Stimulated activated CD8-positive, alpha-beta memory T cell treated with anti-CD3 and anti-CD28 coated beads, Interleukin-4, amount 100 ng/mL, for 24 hours (primary cell): Measurements from ENCODE around the gene UGP2.

ENCODE experiments used
- DNase-seq: peaks from one replicate; pipeline ENCODE4 v3.0.0-alpha.2; 2020; ENCODE audit warnings: low read depth

The UGP2 gene

GRCh38 chr2:63865159-63865799, 23.6 kb downstream of the UGP2 start:
- DNase-seq, result no peak

- no peak for DNase-seq
Measured at GRCh38 chr2:63866009-63866709, 24.5 kb downstream of the UGP2 start.

GRCh38 chr2:63870679-63871078, 29.0 kb downstream of the UGP2 start:
- no peak for DNase-seq

- no peak for DNase-seq
Measured at GRCh38 chr2:63871864-63872263, 30.2 kb downstream of the UGP2 start.

- no peak for DNase-seq
Measured at GRCh38 chr2:63872571-63873328, 31.1 kb downstream of the UGP2 start.

- DNase-seq, result no peak
Measured at GRCh38 chr2:63874204-63875130, 32.8 kb downstream of the UGP2 start.

GRCh38 chr2:63875131-63875527, 33.4 kb downstream of the UGP2 start:
- DNase-seq, result no peak

- DNase-seq, result no peak
Measured at GRCh38 chr2:63875559-63876245, 34.0 kb downstream of the UGP2 start.

- no peak for DNase-seq
Measured at GRCh38 chr2:63876311-63876710, 34.6 kb downstream of the UGP2 start.

GRCh38 chr2:63878486-63878885, 36.8 kb downstream of the UGP2 start:
- DNase-seq, result no peak

- DNase-seq, result no peak
Measured at GRCh38 chr2:63879876-63880433, 38.3 kb downstream of the UGP2 start.

- DNase-seq, result no peak
Measured at GRCh38 chr2:63880625-63881024, 38.9 kb downstream of the UGP2 start.

- DNase-seq, result no peak
Measured at GRCh38 chr2:63881205-63881604, 39.5 kb downstream of the UGP2 start.

GRCh38 chr2:63882395-63883105, 40.9 kb downstream of the UGP2 start:
- DNase-seq, result no peak

- no peak for DNase-seq
Measured at GRCh38 chr2:63886445-63886844, 44.7 kb downstream of the UGP2 start.

- no peak for DNase-seq
Measured at GRCh38 chr2:63888053-63888452, 46.4 kb downstream of the UGP2 start.

GRCh38 chr2:63888490-63889402, 47.0 kb downstream of the UGP2 start:
- peak; percentile 11 for DNase-seq

GRCh38 chr2:63890678-63891077, 49.0 kb downstream of the UGP2 start:
- no peak for DNase-seq

GRCh38 chr2:63891488-63892030, 49.9 kb downstream of the UGP2 start:
- no peak for DNase-seq
